Measurements from ENCODE around the gene IP6K1.
"Not testable (repeated sequence)": the region's sequence is repeated elsewhere in the genome, so short reads cannot be mapped to it uniquely, and the experiment has no call there.

IP6K1 gene

GRCh38 chr3:49786357-49787181 lies at the start of gene IP6K1:
Gene IP6K1 (minus strand): TSS chr3:49786542. CDS start chr3:49748040, 38,502 bp downstream.
- peak; percentile 100 for DNase-seq (ENCODE audit: low spot score)

- no peak for DNase-seq (ENCODE audit: low spot score)
Measured at GRCh38 chr3:49831341-49831740, 45.0 kb upstream of the IP6K1 start.

GRCh38 chr3:49826016-49826415 lies 39.7 kb upstream of the IP6K1 start:
- DNase-seq (ENCODE audit: low spot score): no peak

DNA sequence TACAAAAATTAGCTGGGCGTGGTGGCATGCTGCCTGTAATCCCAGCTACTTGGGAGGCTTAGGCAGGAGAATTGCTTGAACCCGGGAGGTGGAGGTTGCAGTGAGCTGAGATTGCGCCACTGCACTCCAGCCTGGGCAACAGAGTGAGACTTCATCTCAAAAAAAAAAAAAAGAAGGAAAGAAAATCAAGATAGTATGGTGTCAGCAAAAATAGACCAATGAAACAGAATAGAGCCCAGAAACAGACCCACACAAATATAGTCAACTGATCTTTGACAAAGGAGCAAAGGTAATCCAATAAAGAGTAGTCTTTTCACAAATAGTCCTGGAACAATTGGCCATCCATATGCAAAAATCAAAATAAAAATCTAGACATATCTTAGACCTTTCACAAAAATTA lies 36.8 kb upstream of the IP6K1 start:
- not testable (repeated sequence) for DNase-seq (ENCODE audit: low spot score)

DNA sequence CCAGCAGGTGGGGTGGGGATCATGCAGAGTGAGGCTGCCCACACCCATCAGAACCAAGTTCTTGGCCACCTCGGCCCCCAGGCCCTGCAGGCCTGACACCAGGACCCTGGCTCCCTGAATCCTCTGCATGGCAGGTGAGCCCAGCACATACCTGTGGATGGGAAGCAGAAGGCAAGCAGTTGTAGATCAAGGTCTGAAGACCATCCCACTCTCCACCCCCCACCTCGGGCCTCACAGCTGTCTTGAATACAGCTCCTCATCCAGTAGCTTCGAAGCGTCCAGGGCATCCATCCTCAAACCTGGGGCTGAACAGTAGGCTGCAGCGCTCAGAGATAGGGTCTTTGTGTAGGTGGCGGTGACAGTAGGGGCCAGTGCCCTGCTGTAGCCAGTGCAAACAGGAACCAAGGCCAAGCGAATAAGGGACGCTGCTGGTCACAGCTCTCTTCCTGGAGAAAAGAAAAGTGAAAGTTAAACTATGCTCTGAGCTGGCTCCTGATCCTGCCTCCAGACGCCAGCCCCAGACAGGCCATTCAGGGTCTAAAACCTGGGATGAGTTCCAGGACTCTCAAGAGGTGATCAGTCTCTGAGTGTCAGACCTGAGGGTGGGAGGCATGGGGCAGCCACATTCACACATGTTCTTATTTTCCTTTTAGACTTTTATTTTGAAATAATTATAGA lies 27.3 kb upstream of the IP6K1 start, which contains the start of gene UBA7:
Gene UBA7, minus strand, starts transcription at position 457 of the 678 bp plus-strand sequence. Its CDS starts 166 bp downstream, at position 291.
- DNase-seq (ENCODE audit: low spot score): peak; percentile 79

GRCh38 chr3:49812916-49813496 lies 26.7 kb upstream of the IP6K1 start:
- no peak for DNase-seq (ENCODE audit: low spot score)

DNA sequence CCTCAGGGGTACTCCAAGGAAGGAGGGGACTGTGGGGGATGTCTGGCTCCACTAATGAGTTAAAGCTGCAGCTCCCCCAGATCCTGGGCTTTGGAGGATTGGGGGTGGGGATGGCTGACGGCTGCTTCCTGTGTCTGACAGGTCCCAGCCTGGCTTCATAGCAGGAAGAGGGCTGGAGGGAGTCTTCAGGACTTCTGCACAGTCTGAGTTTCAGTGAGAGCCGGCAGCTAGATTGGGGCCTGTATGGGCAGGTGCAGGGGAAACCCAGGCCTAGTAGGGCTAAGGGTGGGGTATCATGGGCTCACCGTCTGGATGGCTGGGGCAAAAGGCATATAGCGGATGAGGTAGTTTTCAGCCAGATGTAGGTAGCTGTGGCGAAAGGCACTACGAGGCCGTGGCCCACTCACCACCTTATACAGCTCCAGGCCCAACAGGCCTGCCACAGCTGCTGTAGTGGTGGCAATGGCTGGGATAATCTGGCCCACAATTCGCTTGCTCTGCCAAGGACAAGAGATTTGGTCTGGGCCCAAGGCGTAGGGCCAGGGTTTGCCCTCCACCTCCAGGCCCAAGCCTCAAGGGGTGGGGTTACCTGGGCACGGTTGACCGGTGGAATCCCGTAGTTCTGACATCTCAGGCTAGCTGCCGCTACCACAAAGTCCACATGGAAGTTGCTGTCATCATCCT lies 21.2 kb upstream of the IP6K1 start:
- DNase-seq (ENCODE audit: low spot score): peak; percentile 55

DNA sequence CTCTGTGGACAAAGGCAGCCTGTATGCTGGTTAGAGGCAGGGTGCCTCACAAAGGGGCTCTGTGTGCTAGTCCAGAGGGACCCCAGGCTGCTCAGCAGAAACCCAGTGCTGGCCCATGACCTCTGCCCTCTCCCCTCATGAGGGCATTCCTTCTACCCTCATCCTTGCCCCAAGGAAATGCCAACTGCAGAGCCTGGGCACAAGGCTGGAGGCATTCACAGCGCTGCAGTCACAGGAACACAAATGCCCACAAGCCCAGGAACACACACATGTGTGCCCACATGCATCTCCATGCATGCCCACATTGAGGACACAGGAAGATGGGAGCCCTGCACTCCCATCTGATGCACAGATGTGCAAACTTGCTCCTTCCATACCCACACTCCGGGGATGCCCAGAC lies 20.5 kb upstream of the IP6K1 start:
- DNase-seq (ENCODE audit: low spot score): peak; percentile 16

GRCh38 chr3:49805897-49806701 lies 19.8 kb upstream of the IP6K1 start:
- DNase-seq (ENCODE audit: low spot score): peak; percentile 82

GRCh38 chr3:49805367-49805782 lies 19.0 kb upstream of the IP6K1 start:
- DNase-seq (ENCODE audit: low spot score): peak; percentile 97

GRCh38 chr3:49804141-49805041 lies 18.0 kb upstream of the IP6K1 start:
- DNase-seq (ENCODE audit: low spot score): peak; percentile 94

GRCh38 chr3:49803465-49804140 lies 17.3 kb upstream of the IP6K1 start:
- peak; percentile 61 for DNase-seq (ENCODE audit: low spot score)

DNA sequence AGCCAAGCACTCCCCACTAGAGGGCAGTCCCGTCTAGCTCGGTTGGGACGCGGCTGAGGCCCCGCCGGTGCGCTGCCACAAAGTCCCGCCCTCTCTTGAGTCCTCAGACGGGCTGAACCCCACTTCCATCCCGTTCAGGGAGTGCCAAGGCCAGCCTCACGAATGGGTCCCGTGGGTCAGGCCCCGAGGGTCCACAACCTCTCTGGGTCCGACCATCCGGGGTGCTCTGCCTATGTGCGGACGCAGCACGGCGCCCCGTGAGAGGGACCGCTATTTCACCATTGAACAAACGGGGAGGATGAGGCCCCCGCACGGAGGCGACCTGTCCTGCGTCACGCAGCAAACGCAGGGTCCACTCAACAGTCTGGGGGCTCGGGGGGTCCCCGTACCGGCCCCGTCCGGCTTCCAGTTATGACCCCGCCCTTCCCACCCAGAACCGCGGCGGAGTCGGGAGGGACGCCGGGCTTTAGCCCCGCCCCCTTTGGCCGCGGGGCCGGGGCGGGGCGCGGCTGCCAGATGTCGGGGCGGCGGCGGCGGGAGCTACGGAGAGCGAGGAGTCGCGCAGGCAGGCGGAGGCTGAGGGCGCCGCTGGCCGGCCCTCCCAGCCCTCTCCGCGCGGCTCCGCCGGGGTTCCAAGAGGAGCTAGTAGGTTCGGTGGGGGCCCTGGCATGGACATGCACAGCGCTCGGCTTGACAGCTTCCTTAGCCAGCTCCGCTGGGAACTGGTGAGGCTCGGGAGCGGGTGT lies 16.6 kb upstream of the IP6K1 start, which contains the start of gene INKA1:
Gene INKA1, plus strand, starts transcription at position 543 of the 746 bp plus-strand sequence. Its CDS starts 132 bp downstream, at position 675.
- DNase-seq (ENCODE audit: low spot score): peak; percentile 87

GRCh38 chr3:49801160-49801559 lies 14.8 kb upstream of the IP6K1 start:
- no peak for DNase-seq (ENCODE audit: low spot score)

DNA sequence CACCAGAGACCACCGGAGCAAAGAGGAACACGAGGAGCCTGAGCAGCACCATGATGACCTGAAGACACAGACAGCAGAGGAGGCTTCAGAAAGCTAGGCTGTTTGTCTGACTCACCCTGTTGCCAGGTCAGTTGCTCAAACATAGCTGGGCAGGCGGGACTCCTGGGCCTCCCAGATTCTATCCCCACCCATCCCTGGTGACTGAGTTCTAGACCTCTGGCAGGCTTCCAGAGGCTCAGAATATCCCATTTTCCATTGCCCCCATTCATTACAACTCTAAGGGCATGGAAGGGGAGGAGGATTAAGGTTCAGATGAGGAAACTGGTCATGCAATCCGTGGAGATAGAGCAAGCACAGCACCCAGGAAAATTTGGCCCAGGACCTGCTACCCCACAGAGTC lies 13.4 kb upstream of the IP6K1 start, which contains the start of gene CDHR4:
Gene CDHR4, minus strand, starts transcription at position 113 of the 400 bp plus-strand sequence. Its CDS starts 61 bp downstream, at position 52.
- no peak for DNase-seq (ENCODE audit: low spot score)

DNA sequence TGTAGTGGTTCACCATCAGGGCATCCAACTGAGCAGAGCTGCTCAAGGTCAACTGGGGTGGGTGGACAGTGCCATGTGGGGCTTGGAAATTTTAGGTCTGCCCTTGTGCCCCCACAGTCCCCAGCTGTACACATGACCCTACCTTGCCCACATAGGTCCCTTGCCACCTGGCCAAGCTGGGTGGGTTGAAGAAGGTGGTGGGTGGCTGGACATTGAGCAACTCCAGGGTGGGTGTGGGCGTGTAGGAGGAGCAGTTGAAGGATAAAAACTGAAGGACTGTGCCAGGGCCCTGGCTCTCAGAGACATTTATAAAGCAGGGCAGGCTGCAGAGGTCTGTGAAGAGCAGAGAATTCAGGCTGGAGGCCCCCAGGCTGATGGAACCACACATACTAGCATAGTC lies 12.8 kb upstream of the IP6K1 start:
- DNase-seq (ENCODE audit: low spot score): no peak

DNA sequence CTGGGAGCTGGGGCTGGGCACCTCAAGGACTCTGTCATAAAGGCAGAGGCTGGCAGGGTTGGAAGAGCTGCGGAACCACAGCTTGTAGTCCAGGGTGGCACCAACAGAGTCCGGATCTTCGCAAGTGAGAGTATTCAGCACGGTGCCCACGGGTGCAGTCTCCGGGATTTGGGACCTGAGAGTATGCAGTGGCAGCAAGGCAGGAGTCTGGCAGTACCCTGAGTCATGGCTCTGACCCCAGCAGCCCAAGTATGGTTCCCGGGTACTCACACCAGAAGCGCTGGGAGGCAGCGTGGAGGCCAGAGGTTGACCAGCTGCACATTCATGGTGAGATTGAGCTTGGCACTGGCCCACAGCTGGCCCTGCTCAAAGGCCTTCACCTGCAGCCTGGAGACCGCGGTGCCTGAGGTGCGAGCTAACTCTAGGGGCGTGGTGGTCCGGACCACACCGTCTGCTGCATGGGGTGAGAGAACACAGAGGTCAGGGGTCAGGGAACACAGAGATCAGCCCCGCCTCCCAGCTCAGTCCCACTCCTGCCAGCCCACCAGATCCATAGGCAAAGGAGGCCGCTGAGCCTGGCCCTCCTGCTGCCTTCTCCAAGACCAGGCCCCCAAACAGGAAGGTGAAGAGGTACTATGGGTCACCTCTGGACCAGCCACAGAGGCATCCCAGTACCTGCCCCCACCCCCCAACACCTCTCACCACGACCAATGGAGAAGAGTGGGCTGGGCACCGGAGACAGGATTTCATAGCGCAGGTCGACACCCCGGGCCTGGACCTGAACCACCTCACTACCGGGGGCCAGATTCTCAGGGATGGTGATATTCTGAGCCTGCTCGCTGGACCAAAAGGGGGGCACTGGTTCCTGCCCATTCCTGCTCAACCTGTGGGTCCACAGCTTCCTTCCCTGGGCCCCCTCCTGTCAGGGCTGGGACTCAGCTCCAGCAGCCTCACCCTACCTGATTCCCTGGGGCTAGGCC lies 8.9 kb upstream of the IP6K1 start:
- no peak for DNase-seq (ENCODE audit: low spot score)

Measured in kidney capillary endothelial cell (primary cell).